GM21786 (cell line): ENCODE measurements around the gene RETN.

ENCODE experiments used
- ATAC-seq: cut with Tn5 transposase; IDR thresholded peaks from one replicate; pipeline ENCODE4 v1.9.1; 2021; ENCODE audit not compliant: unreplicated experiment

The RETN gene

DNA sequence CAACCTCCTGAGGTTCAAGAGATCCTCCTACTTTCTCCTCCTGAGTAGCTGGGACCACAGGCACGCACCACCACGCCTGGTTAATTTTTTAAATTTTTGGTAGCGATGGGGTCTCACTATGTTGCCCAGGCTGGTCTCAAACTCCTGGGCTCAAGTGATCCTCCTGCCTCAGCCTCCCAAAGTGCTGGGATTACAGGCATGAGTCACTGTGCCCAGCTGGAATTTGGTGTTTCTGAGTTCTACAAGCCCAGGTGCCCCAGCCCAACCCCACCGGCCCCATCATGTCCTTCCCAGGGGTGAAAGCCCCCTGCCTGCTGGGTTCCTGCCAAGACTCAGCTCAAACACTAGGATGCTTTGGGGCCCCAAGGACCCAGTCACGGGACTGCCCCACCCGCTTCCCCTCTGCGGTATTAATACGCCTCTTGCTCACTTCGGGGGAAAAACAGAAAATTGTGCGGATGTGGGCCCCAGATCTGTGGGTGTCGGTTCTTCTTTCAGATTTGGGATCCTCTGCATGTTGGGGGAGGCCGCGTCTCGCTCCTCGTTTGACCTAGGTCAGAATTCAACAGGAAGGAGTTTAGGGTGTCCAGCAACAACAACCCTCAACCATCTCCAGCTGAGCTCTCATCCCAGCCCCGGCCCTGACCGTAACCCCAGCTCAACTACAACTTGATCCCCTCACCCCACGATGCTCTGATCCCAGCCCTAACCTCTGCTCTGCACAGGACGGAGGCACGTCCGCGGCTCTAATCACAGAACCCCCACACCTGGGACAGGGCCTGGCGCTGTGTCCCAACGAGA lies 36.7 kb downstream of the RETN start:
- peak; percentile 47 for ATAC-seq

DNA sequence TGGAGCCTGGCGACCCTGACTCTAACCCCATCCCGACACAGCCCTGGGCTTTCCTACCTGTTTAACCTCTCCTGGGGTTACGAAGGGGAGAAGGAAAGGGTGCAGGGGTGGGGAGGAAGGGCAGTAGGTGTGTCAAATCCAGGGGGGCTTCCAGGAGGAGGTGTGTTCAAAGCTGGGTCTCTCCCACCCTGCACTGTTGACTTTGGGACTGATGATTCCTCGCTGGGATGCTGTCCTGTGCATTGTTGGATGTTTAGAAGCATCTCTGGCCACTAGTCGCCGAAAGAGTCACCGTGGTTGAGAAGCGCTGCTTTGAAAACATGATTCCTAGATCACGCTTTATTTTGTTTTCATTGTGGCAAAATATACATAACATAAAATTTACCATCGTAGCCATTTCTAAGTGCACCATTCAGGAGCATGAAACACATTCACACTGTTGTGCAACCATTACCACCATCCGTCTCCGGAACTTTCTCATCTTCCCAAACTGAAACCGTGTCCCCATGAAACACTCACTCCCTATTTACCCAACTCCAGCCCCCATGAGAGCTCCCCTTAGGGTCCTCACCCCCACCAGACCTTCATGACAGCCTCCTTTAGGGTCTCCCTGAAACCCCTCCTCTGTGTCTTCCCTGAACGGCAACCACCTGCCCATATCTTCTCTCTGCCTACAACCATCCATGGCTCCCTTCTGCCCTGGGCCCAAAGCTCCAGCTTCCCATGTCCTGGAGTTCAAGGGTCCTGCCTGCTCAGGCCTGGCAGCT lies 37.5 kb downstream of the RETN start:
- ATAC-seq = no peak

DNA sequence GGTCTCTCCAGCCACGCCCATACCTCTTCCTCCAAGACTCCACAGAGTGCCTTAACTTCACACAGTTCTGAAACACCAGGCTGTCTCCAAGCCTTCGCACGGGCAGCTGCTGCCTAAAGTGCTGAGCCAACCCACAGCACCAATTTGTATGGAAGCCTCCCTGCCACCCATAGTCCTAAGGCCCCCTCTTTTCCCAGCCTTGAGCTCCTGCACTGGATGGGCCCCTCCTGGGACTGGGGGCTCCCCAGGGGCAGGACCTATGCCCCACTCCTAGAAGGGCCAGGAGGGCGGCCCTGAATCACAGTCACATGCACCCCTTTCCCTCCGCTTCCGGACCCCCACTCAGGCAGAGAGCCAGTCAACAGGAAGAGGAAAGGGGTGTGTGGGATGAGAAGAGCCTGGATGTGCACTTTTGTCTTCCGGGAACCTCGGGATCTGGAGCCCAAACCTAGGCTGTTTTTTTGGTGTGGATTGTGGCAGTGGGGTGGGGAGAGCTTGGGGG lies 38.2 kb downstream of the RETN start:
- no peak for ATAC-seq

DNA sequence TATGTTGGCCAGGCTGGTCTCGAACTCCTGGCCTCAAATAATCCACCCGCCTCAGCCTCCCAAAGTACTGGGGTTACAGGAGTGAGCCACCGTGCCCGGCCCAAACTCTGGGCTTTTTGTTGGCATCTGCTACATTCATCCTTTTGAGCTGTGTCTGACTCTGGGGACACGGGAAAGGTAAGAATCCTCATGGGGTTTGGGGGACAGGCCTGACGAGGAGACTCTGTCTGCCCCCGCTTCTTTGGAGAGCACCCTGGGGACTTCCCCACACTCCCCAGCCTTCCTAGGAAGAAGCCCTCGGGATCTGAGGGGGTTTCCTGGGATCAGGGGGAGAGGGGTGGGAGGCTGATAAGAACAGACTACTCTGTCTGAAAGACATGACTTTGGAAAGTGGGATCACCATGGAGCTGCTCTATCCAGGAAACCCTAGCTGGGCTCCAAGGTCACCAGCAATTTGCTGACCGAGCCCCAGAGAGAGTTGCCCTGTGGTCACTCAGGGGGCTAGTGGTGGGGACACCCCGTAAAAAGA lies 41.1 kb downstream of the RETN start:
- ATAC-seq = no peak

DNA sequence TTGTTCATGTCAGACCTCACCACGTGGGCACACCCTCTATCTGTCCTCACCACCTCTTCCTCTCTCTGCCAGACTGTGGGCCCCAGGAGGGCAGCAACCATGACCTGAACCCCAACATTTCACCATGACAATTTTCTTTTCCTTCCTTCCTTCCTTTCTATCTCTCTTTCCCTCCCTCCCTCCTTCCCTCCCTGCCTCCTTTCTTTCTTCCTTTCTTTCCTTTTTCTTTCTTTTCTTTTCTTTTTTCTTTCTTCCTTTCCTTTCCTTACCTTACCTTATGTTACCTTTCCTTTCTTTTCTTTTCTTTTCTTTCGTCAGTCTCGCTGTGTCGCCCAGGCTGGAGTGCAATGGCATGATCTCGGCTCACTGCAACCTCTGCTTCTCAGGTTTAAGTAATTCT lies 41.8 kb downstream of the RETN start:
- no peak for ATAC-seq

DNA sequence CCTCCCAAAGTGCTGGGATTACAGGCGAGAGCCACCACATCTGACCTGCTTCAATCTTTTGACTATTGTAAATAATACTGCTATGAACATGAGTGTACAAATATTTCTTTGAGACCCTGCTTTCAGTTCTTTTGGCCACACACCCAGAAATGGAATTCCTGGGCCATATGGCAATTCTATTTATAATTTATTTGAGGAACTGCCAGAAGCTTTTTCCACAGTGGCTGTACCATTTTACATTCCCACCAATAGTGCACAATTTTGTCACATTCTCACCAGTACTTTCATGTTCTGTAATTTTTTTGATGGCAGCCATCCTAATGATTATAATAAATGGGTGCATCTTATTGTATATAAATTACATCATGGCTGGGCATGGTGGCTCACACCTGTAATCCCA lies 46.8 kb downstream of the RETN start:
- ATAC-seq = no peak

DNA sequence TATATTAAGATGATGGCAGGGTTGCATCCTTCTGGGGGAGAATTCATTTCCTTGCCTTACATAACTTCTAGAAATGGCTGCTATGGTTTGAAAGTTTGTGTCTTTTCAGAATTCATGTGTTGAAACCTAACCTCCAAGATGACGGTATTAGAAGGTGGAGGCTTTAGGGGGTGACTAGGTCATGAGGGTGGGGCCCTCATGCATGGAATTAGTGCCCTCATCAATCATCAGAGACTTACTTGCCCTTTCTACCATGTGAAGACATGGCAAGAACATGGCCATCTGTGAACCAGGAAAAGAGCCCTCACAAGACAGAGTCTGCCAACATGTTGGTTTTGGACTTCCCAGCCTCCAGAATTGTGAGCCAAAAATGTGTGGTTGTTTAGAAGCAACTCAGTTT lies 47.9 kb downstream of the RETN start:
- no peak for ATAC-seq

DNA sequence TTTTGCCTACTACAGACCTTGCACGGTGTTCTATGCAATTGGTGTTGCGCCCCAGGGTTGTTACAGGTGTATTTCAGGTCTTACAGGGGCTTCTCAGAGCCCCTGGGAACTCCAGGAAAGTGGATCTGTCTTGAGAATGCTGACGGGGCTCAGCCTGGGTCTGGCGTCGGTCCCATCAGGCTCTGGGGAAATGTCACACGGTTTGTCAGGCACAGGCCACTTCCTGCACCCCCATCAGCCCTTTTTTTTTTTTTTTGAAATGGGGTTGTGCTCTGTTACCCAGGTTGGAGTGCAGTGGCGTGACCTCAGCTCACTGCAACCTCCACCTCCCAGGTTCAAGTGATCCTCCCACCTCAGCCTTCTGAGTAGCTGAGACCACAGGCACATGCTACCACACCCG lies 49.8 kb downstream of the RETN start:
- ATAC-seq = no peak
